AG10803 (cell line): ENCODE results near the gene ERC1.
A peak's percentile ranks its signal among the peaks of the same experiment; 100 is the strongest.

Experiments
- DNase-seq: peaks from one replicate; pipeline ENCODE4 v3.0.0; 2010; ENCODE audit warnings: low read depth
- H3K4me3 ChIP-seq: 2 replicates; pipeline ENCODE4 v1.5.1; 2011; ENCODE audit warnings: mild to moderate bottlenecking, low read length, control low read depth
- CTCF ChIP-seq: conservative IDR thresholded peaks from 2 replicates; pipeline ENCODE4 v1.5.1; 2011; ENCODE audit warnings: mild to moderate bottlenecking, low read length, control low read depth, inconsistent platforms

The ERC1 gene

GRCh38 chr12:1493781-1494565 lies 502.9 kb downstream of the ERC1 start:
- TF ChIP-seq CTCF, result no peak
- H3K4me3 ChIP-seq, result no peak overlapping the region
- no peak for DNase-seq

- TF ChIP-seq CTCF, result no peak
- H3K4me3 ChIP-seq, result no peak overlapping the region
- no peak for DNase-seq
Measured at GRCh38 chr12:1494856-1495255, 503.8 kb downstream of the ERC1 start.

DNA sequence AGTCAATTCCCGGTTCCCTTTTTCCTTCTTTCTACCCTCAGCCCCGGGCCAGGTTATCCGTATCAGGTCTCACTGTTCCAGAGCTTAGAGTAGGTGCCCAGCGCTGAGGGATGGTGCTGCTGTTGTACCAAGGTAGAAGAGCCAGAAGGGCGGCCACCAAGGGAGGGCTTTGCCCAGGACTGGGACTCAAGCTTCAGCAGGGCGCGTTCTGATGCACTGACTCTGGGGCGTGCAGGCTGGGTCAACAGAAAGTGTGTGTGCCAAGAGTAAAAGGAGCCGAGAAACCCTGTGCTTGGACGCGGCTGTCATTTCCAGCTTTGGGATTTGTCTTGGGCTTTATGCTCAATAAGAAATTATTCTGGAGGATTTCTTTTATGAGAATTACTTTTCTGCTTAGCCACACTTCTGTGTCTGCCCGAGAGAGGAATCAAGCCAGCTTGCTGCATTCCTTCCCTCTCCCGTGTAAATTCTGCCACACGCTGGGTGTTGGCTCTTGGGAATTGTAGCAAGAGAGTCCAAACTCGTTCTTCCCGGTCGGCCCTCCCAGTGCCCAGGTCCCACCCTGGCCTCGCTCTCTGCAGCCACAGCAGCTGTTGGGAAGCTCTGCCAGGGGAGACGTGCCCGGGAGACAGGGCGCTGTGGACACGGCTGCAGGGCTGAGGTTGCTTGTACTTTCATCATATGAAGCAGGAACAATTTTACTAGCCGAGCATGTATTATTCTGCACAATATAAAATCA lies 505.3 kb downstream of the ERC1 start:
- DNase-seq, result peak; percentile 89
- peak overlapping the region; percentile 43 for H3K4me3 ChIP-seq
- TF ChIP-seq CTCF, result no peak

- no peak overlapping the region for H3K4me3 ChIP-seq
- TF ChIP-seq CTCF, result no peak
- DNase-seq, result no peak
Measured at GRCh38 chr12:1497161-1497560, 506.1 kb downstream of the ERC1 start.

- H3K4me3 ChIP-seq, result no peak overlapping the region
- no peak for TF ChIP-seq CTCF
- DNase-seq, result no peak
Measured at GRCh38 chr12:1498199-1498740, 507.2 kb downstream of the ERC1 start.

GRCh38 chr12:1499351-1499750 lies 508.3 kb downstream of the ERC1 start:
- no peak overlapping the region for H3K4me3 ChIP-seq
- no peak for TF ChIP-seq CTCF
- no peak for DNase-seq
